Activated CD4-positive, CD25-positive, alpha-beta regulatory T cell treated with anti-CD3 and anti-CD28 coated beads, Interleukin-2, amount 50 U/mL, for 72 hours (primary cell): ENCODE data around the gene XIRP2.
"Not testable (repeated sequence)": the region's sequence is repeated elsewhere in the genome, so short reads cannot be mapped to it uniquely, and the experiment has no call there.

Source experiments
- DNase-seq: peaks from one replicate; pipeline ENCODE4 v3.0.0; 2021

Gene XIRP2

GRCh38 chr2:166944909-166945308 is 56.6 kb downstream of the XIRP2 start:
- no peak for DNase-seq

GRCh38 chr2:166957686-166958085 is 69.4 kb downstream of the XIRP2 start:
- no peak for DNase-seq

- no peak for DNase-seq
Measured at GRCh38 chr2:166958986-166959481, 70.8 kb downstream of the XIRP2 start.

- no peak for DNase-seq
Measured at GRCh38 chr2:166959556-166959955, 71.3 kb downstream of the XIRP2 start.

GRCh38 chr2:166960702-166961270 is 72.5 kb downstream of the XIRP2 start:
- DNase-seq, result no peak

GRCh38 chr2:166961933-166962332 is 73.7 kb downstream of the XIRP2 start:
- DNase-seq, result no peak

- DNase-seq, result no peak
Measured at GRCh38 chr2:166969486-166969885, 81.2 kb downstream of the XIRP2 start.

GRCh38 chr2:166972002-166972401 is 83.7 kb downstream of the XIRP2 start:
- DNase-seq, result no peak

- no peak for DNase-seq
Measured at GRCh38 chr2:166972418-166972817, 84.1 kb downstream of the XIRP2 start.

GRCh38 chr2:166984188-166984587 is 95.9 kb downstream of the XIRP2 start:
- DNase-seq, result no peak

GRCh38 chr2:166984797-166985196 is 96.5 kb downstream of the XIRP2 start:
- no peak for DNase-seq

GRCh38 chr2:166994588-166995336 is 106.5 kb downstream of the XIRP2 start:
- DNase-seq, result no peak

GRCh38 chr2:166996465-166996864 is 108.2 kb downstream of the XIRP2 start:
- no peak for DNase-seq

- no peak for DNase-seq
Measured at GRCh38 chr2:167001165-167001564, 112.9 kb downstream of the XIRP2 start.

- no peak for DNase-seq
Measured at GRCh38 chr2:167005096-167005495, 116.8 kb downstream of the XIRP2 start.

GRCh38 chr2:167013227-167013626 is 124.9 kb downstream of the XIRP2 start:
- no peak for DNase-seq

GRCh38 chr2:167015806-167016205 is 127.5 kb downstream of the XIRP2 start:
- DNase-seq, result no peak

GRCh38 chr2:167017021-167017420 is 128.7 kb downstream of the XIRP2 start:
- no peak for DNase-seq

- DNase-seq, result no peak
Measured at GRCh38 chr2:167018590-167018989, 130.3 kb downstream of the XIRP2 start.

- no peak for DNase-seq
Measured at GRCh38 chr2:167028503-167028902, 140.2 kb downstream of the XIRP2 start.

- DNase-seq, result not testable (repeated sequence)
Measured at GRCh38 chr2:167034976-167035375, 146.7 kb downstream of the XIRP2 start.

GRCh38 chr2:167048829-167049228 is 160.5 kb downstream of the XIRP2 start:
- no peak for DNase-seq

GRCh38 chr2:167049659-167050058 is 161.4 kb downstream of the XIRP2 start:
- no peak for DNase-seq

GRCh38 chr2:167052825-167053224 is 164.5 kb downstream of the XIRP2 start:
- DNase-seq, result no peak

GRCh38 chr2:167054881-167055280 is 166.6 kb downstream of the XIRP2 start:
- no peak for DNase-seq
